Naive B cell (primary cell): ENCODE measurements around the gene TRIP10. TPM values are rescaled to one million over a fixed set of nuclear protein-coding genes. Genes with fewer than 3 reads are reported as not detected.
"Not testable (repeated sequence)": the region's sequence is repeated elsewhere in the genome, so short reads cannot be mapped to it uniquely, and the experiment has no call there.

ENCODE experiments used
- ATAC-seq, 2 donors: fragments of 150-1000 bp; cut with Tn5 transposase; 2 replicates each; pipeline ENCODE4 v1.10.0; 2021; ENCODE audit warnings: low read depth in 2 of 2, mild to moderate bottlenecking in 2 of 2, moderate library complexity in 2 of 2
- DNase-seq: peaks from one replicate; pipeline ENCODE4 v3.0.0; 2022
- H3K27ac Mint-ChIP-seq, 6 donors: one replicate each; pipeline ENCODE4 v1.8.0; 2020 to 2022; ENCODE audit warnings: mild to moderate bottlenecking in 6 of 6, mixed read lengths in 6 of 6, moderate library complexity in 5 of 6, inconsistent platforms in 2 of 6
- H3K27me3 Mint-ChIP-seq, 3 donors: one replicate each; pipeline ENCODE4 v1.8.0; 2021 to 2022; ENCODE audit warnings: mixed read lengths in 3 of 3, mild to moderate bottlenecking in 1 of 3
- H3K36me3 Mint-ChIP-seq, 2 donors: one replicate each; pipeline ENCODE4 v1.8.0; 2020 to 2022; ENCODE audit warnings: mixed read lengths in 2 of 2, inconsistent platforms in 1 of 2, mild to moderate bottlenecking in 1 of 2
- H3K4me1 Mint-ChIP-seq, 3 donors: one replicate each; pipeline ENCODE4 v1.8.0; 2020 to 2022; ENCODE audit warnings: mixed read lengths in 3 of 3, inconsistent platforms in 1 of 3, mild to moderate bottlenecking in 1 of 3, moderate library complexity in 1 of 3
- H3K4me3 Mint-ChIP-seq, 8 donors: one replicate each; pipeline ENCODE4 v1.8.0; 2020 to 2022; ENCODE audit warnings: mild to moderate bottlenecking in 8 of 8, mixed read lengths in 8 of 8, moderate library complexity in 8 of 8, inconsistent platforms in 2 of 8
- H3K9me3 Mint-ChIP-seq, 7 donors: one replicate each; pipeline ENCODE4 v1.8.0; 2020 to 2022; ENCODE audit warnings: mixed read lengths in 7 of 7, mild to moderate bottlenecking in 5 of 7, inconsistent platforms in 2 of 7, moderate library complexity in 1 of 7
- polyA plus RNA-seq, 6 donors: library from polyadenylated mRNA; unstranded; fragments of 300-500 nt; fragmentation: Illumina TruSeq; gene quantifications; one replicate each; pipeline ENCODE4 v1.2.3, GENCODE V29; 2021; ENCODE audit warnings: low read depth in 6 of 6

The TRIP10 gene
- polyA plus RNA-seq, 6 donors from 2014 or later, result 2.7 to 5.1 (median 3.2) TPM; not detected in 1

GRCh38 chr19:6773323-6773931 lies 33.9 kb downstream of the TRIP10 start:
- Mint-ChIP-seq H3K27me3 (no peaks in the 10 kb centered on the region), H3K27ac (peak overlapping the region; percentile 58 to 98 (median 94)), H3K4me3 (peak overlapping the region; percentile 91 to 99 (median 93)), H3K36me3 (peaks cover 8 to 28% of the 10 kb centered on the region in 2 donors), H3K9me3 (peaks cover 0 to 5% (median 0%) of the 10 kb centered on the region in 7 donors), H3K4me1 (peaks cover 60 to 76% (median 61%) of the 10 kb centered on the region in 3 donors)
- ATAC-seq, result peak; percentile 26 to 29
- DNase-seq, result peak; percentile 55

GRCh38 chr19:6774821-6775707 lies 35.6 kb downstream of the TRIP10 start:
- H3K4me1 Mint-ChIP-seq, result peaks cover 57 to 79% (median 62%) of the 10 kb centered on the region in 3 donors
- peaks cover 0 to 5% (median 0%) of the 10 kb centered on the region in 7 donors for H3K9me3 Mint-ChIP-seq
- ATAC-seq (no peak), DNase-seq (no peak)
- peaks cover 8 to 28% of the 10 kb centered on the region in 2 donors for H3K36me3 Mint-ChIP-seq
- H3K4me3 Mint-ChIP-seq, result peak overlapping the region; percentile 71 to 99 (median 88)
- H3K27me3 Mint-ChIP-seq, result no peaks in the 10 kb centered on the region
- peak overlapping the region in 5 of 6 donors; percentile 75 to 97 (median 87) for H3K27ac Mint-ChIP-seq

- DNase-seq, H3K9me3 Mint-ChIP-seq, ATAC-seq, H3K27me3 Mint-ChIP-seq: not testable (repeated sequence)
- Mint-ChIP-seq H3K4me1 (peaks cover 54 to 80% (median 69%) of the 10 kb centered on the region in 3 donors), H3K4me3 (peak overlapping the region in 6 of 8 donors; percentile 40 to 91 (median 70)), H3K36me3 (peaks cover 8 to 28% of the 10 kb centered on the region in 2 donors), H3K27ac (peak overlapping the region in 4 of 6 donors; percentile 49 to 87 (median 85))
Observed at GRCh38 chr19:6776045-6776444, 36.6 kb downstream of the TRIP10 start.

DNA sequence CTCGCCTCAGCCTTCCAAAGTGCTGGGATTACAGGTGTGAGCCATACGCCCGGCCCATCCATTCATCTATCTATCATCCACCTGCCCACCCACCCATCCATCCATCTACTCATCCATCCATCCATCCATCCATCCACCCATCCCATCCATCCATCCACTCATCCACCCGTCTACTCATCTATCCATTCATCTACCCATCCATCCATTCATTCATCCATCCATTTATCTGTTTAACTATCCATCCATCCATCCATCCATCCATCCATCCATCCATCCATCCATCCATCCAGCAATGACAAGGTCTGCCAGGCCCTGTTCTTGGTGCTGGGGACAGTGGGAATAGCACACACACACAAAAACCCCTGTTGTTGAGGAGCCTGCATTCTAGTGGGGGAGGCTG lies 37.5 kb downstream of the TRIP10 start:
- peak overlapping the region in 7 of 8 donors; percentile 37 to 91 (median 67) for H3K4me3 Mint-ChIP-seq
- ATAC-seq (no peak), DNase-seq (no peak)
- H3K9me3 Mint-ChIP-seq, result peaks cover 0 to 5% (median 0%) of the 10 kb centered on the region in 7 donors
- H3K27ac Mint-ChIP-seq, result peak overlapping the region in 5 of 6 donors; percentile 13 to 87 (median 54)
- H3K27me3 Mint-ChIP-seq, result no peaks in the 10 kb centered on the region
- peaks cover 8 to 28% of the 10 kb centered on the region in 2 donors for H3K36me3 Mint-ChIP-seq
- H3K4me1 Mint-ChIP-seq, result peaks cover 48 to 80% (median 67%) of the 10 kb centered on the region in 3 donors

DNA sequence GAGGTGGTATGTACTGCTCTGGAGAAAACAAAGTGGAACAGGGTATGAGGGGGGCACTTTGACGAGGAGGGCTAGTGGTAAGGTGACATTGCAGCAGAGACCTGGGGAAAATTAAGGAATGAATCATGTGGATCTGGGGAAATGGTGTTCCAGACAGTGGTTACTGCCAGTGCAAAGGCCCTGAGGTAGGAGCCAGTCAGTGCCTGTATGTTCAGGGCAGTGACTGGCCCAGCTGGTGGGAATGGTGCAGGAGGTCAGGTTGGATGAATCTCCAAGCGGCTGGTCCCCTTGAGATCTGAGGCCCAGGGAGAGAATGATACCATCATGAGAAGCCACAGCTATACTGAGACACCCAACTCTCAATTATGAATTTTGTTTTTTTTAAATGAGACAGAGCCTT lies 38.0 kb downstream of the TRIP10 start:
- peak overlapping the region in 5 of 6 donors; percentile 13 to 87 (median 63) for H3K27ac Mint-ChIP-seq
- ATAC-seq, result no peak
- H3K36me3 Mint-ChIP-seq, result peaks cover 8 to 28% of the 10 kb centered on the region in 2 donors
- peaks cover 44 to 75% (median 63%) of the 10 kb centered on the region in 3 donors for H3K4me1 Mint-ChIP-seq
- DNase-seq, result no peak
- H3K9me3 Mint-ChIP-seq, result peaks cover 0 to 5% (median 0%) of the 10 kb centered on the region in 7 donors
- no peaks in the 10 kb centered on the region for H3K27me3 Mint-ChIP-seq
- peak overlapping the region in 6 of 8 donors; percentile 37 to 91 (median 74) for H3K4me3 Mint-ChIP-seq

GRCh38 chr19:6778386-6778785 lies 38.9 kb downstream of the TRIP10 start:
- Mint-ChIP-seq H3K27ac (peak overlapping the region in 5 of 6 donors; percentile 82 to 92 (median 87)), H3K27me3 (no peaks in the 10 kb centered on the region), H3K4me1 (peaks cover 41 to 79% (median 64%) of the 10 kb centered on the region in 3 donors), H3K4me3 (peak overlapping the region in 5 of 8 donors; percentile 19 to 81 (median 47)), H3K36me3 (peaks cover 8 to 28% of the 10 kb centered on the region in 2 donors), H3K9me3 (peaks cover 0 to 5% (median 0%) of the 10 kb centered on the region in 7 donors)
- no peak for DNase-seq
- ATAC-seq, result no peak

DNA sequence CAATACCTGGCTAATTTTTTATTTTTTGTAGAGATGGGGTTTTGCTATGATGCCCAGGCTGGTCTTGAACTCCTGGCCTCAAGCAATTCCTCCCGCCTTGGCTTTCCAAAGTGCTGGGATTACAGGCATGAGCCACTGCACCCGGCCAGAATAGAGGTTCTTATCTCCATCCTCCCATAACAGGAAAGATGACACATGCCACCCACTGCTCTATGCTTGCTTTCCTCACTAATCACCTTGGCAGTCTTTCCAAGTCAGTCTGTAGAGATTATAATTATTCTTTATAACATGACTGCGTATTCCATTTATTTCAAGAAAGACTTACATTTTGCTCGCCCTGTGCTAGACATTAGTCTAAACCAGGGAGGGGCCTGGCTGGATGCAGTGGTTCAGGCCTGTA lies 39.7 kb downstream of the TRIP10 start:
- Mint-ChIP-seq H3K27me3 (no peaks in the 10 kb centered on the region), H3K4me1 (peaks cover 39 to 77% (median 62%) of the 10 kb centered on the region in 3 donors), H3K4me3 (peak overlapping the region in 1 of 8 donors; percentile 25), H3K9me3 (peaks cover 0 to 5% (median 0%) of the 10 kb centered on the region in 7 donors), H3K27ac (peak overlapping the region in 2 of 6 donors; percentile 54 to 67), H3K36me3 (peaks cover 8 to 28% of the 10 kb centered on the region in 2 donors)
- DNase-seq (no peak), ATAC-seq (no peak)

- ATAC-seq, result no peak
- Mint-ChIP-seq H3K27ac (peak overlapping the region in 1 of 6 donors; percentile 57), H3K4me3 (no peak overlapping the region), H3K36me3 (peaks cover 4 to 41% of the 10 kb centered on the region in 2 donors), H3K9me3 (peaks cover 0 to 2% (median 0%) of the 10 kb centered on the region in 7 donors), H3K4me1 (peaks cover 39 to 61% (median 55%) of the 10 kb centered on the region in 3 donors), H3K27me3 (no peaks in the 10 kb centered on the region)
- DNase-seq, result no peak
Observed at GRCh38 chr19:6787393-6787792, 47.9 kb downstream of the TRIP10 start.

DNA sequence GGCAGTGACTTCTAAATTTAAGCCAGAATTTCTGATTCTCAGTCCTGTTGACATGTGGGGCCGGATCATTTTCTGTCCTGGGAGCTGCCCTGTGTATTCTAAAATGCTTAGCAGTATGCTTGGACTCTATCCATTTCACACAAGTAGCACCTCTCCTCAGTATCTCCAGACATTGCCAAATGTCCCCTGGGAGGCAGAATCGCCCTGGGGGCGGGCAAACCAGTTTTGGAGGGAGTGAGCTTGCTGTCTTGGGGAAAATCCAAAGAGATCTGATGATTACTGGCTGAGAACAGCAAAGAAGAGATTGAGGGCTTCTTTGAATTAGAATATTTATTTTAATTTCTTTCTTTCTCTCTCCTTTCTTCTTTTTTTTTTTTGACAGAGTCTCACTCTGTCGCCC lies 49.4 kb downstream of the TRIP10 start:
- Mint-ChIP-seq H3K4me3 (peak overlapping the region in 1 of 8 donors; percentile 18), H3K9me3 (peaks cover 0 to 2% (median 0%) of the 10 kb centered on the region in 7 donors), H3K27ac (peak overlapping the region in 1 of 6 donors; percentile 77), H3K36me3 (peaks cover 4 to 43% of the 10 kb centered on the region in 2 donors), H3K4me1 (peaks cover 51 to 65% (median 62%) of the 10 kb centered on the region in 3 donors), H3K27me3 (no peaks in the 10 kb centered on the region)
- ATAC-seq, result no peak
- DNase-seq, result no peak

GRCh38 chr19:6790194-6791128 lies 51.0 kb downstream of the TRIP10 start:
- Mint-ChIP-seq H3K36me3 (peaks cover 9 to 49% of the 10 kb centered on the region in 2 donors), H3K27me3 (no peaks in the 10 kb centered on the region), H3K27ac (peak overlapping the region in 4 of 6 donors; percentile 15 to 91 (median 62)), H3K4me1 (peaks cover 48 to 62% (median 58%) of the 10 kb centered on the region in 3 donors), H3K9me3 (peaks cover 0 to 7% (median 4%) of the 10 kb centered on the region in 7 donors), H3K4me3 (no peak overlapping the region)
- no peak for ATAC-seq
- DNase-seq, result no peak

- Mint-ChIP-seq H3K36me3 (peaks cover 9 to 46% of the 10 kb centered on the region in 2 donors), H3K4me1 (peaks cover 48 to 64% (median 58%) of the 10 kb centered on the region in 3 donors), H3K27me3 (no peaks in the 10 kb centered on the region), H3K9me3 (peaks cover 0 to 7% (median 4%) of the 10 kb centered on the region in 7 donors), H3K27ac (peak overlapping the region in 4 of 6 donors; percentile 36 to 91 (median 53)), H3K4me3 (peak overlapping the region in 1 of 8 donors; percentile 52)
- DNase-seq (no peak), ATAC-seq (no peak)
Observed at GRCh38 chr19:6791237-6791636, 51.8 kb downstream of the TRIP10 start.

- no peaks in the 10 kb centered on the region for H3K27me3 Mint-ChIP-seq
- peaks cover 9 to 46% of the 10 kb centered on the region in 2 donors for H3K36me3 Mint-ChIP-seq
- H3K9me3 Mint-ChIP-seq, result peaks cover 0 to 7% (median 4%) of the 10 kb centered on the region in 7 donors
- DNase-seq (no peak), ATAC-seq (no peak)
- no peak overlapping the region for H3K4me3 Mint-ChIP-seq
- H3K27ac Mint-ChIP-seq, result peak overlapping the region in 1 of 6 donors; percentile 34
- H3K4me1 Mint-ChIP-seq, result peaks cover 53 to 81% (median 65%) of the 10 kb centered on the region in 3 donors
Observed at GRCh38 chr19:6793411-6793810, 53.9 kb downstream of the TRIP10 start.
